T-helper 2 cell (primary cell): ENCODE measurements around the gene AFAP1.

Experiments
- DNase-seq, 5 experiments: peaks; one replicate each; pipeline versions ENCODE4 v3.0.0 to v3.0.0-alpha.2; 2012 to 2022

AFAP1 gene

DNA sequence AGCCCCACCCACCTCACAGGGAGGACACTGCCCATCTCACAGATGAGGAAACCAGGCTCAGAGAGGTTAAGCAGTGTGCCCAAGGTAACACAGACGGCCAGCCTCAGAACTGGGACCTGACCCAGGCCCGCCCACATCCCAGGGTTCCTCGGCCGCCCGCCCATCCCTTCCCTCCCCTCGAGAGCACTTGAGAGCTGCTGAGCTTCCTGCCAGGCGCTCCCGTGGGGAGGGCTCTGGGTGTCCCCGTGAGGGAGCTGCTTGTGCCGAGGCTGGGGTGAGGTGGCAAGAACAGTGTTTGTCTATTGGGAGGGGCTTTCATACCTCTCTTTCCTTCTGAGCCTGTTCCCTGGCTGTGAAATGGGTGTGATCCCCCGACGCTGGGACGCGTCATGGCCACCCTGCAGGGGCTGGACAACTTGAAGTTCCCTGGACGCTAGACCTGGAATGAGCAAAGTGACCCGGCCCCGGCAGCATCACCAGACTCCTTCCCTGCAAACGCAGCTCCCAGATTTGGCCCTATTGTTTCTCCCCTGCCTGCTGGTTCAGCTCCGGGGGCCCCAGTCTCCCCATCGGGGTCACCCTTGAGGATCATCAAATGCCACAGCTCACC is 204.9 kb downstream of the AFAP1 start:
- no peak for DNase-seq

- no peak for DNase-seq
Observed at GRCh38 chr4:7733801-7734650, 205.6 kb downstream of the AFAP1 start.

- DNase-seq: no peak
Observed at GRCh38 chr4:7733201-7733600, 206.5 kb downstream of the AFAP1 start.

DNA sequence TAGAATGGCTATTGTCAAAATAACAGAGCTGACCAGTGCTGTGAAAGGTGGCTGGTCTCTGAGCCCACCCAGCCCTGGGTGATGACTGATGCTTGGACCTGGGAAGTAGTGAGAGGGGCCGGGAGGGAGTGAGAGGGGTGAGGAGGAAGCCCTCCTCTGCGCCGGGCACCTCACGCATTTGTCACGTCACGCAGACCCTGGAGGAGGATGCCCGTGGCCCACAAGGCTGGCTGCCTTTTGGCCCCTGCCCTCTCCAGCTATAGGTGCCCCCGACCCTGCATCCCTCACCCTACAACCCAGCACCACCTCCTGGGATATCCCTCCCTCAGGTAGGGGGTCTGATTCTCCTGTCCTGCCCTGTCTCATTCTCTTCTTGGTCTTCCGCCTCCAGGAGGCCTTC is 207.4 kb downstream of the AFAP1 start:
- no peak for DNase-seq

DNA sequence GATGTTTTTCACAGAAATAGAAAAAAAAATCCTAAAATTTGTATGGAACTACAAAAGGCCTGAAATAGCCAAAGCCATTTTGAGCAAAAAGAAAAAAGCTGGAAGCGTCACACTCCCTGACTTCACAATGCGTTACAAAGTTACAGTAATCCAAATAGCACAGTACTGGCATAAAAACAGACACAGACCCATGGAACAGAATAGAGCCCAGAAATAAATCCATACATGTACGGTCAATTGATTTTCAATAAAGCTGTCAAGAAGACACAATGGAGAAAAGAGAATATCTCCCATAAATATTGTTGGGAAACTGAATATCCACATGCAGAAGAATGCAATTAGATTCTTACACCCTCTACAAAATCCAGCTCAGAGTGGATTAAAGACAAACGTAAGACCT is 208.2 kb downstream of the AFAP1 start:
- no peak for DNase-seq

- no peak for DNase-seq
Observed at GRCh38 chr4:7727749-7728148, 211.9 kb downstream of the AFAP1 start.

DNA sequence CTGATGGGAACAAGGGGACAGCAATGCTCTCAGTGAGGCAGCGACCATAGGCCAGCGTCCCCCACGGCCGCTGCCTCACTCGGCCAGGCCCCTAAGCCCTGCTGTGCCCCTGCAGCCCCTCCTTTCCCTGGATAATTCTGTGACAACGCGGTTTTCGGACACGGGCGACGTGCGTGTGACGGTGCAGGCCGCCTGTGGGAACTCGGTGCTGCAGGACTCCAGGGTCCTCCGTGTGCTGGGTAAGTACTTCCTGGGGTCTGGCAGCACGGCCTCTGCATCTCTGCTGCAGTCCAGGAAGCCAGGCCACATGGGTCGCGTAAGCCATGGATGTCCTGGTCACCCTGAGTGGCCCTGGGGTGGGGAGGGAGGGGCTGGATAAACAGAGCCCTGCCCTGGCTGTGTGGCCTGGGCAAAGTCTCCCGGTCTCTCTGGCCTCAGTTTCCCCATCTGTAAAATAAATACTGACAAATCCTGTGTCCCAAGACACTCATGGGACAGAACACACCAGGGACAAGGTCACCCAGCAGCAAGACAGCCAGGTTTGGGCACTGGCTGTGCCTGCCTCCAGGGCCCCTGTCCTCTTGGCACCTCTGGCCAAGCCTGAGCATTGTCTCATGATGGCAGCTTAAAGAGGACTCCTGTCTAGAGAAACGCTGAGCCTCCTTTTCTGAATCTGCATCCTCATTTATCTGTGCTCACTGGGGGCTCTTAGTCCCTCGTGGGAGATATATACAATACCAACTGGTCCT is 212.8 kb downstream of the AFAP1 start:
- no peak for DNase-seq

GRCh38 chr4:7725951-7726350 is 213.7 kb downstream of the AFAP1 start:
- DNase-seq: no peak

DNA sequence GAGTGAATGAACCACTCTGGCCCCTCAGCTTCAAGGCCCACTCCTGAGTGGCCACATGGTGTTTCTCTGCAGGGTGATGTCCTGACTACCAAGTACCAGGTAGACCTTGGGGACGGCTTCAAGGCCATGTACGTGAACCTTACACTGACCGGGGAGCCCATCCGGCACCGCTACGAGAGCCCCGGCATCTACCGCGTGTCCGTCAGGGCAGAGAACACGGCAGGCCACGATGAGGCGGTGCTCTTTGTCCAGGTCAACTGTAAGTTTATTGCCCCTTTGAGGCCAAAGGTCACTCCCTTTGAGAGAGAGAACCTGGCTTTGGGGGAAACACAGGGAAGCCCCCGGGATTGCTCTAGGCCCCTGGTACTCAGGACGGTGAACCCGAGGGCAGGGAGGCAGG is 216.0 kb downstream of the AFAP1 start:
- DNase-seq: no peak

- DNase-seq: no peak
Observed at GRCh38 chr4:7722766-7723387, 216.8 kb downstream of the AFAP1 start.

DNA sequence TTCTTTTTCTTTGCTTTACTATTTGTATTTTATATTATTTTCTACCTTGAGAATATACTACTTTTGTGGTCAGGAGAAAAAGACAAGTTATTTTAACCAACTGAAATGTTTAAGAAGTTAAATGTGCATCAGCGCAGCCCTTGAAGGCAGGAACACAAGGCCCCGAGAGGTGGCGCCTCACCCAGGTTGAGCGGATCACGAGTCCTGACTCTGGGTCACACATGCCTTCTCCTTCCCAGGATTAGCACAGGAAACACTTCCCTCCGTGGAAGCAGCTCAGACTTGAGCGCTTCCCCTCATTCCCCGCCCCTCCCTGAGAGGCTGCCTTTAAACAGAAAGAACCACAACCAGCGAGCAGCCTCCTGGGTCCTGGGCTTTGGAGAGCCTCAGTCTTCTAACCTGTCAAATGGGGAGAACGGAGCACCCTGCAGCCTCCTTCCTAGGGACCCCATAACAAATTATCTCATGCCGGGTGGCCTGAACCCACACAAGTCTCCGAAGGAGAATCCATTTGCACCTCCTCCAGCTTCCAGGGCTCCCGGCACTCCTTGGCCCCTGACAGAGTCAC is 217.6 kb downstream of the AFAP1 start:
- DNase-seq: no peak

DNA sequence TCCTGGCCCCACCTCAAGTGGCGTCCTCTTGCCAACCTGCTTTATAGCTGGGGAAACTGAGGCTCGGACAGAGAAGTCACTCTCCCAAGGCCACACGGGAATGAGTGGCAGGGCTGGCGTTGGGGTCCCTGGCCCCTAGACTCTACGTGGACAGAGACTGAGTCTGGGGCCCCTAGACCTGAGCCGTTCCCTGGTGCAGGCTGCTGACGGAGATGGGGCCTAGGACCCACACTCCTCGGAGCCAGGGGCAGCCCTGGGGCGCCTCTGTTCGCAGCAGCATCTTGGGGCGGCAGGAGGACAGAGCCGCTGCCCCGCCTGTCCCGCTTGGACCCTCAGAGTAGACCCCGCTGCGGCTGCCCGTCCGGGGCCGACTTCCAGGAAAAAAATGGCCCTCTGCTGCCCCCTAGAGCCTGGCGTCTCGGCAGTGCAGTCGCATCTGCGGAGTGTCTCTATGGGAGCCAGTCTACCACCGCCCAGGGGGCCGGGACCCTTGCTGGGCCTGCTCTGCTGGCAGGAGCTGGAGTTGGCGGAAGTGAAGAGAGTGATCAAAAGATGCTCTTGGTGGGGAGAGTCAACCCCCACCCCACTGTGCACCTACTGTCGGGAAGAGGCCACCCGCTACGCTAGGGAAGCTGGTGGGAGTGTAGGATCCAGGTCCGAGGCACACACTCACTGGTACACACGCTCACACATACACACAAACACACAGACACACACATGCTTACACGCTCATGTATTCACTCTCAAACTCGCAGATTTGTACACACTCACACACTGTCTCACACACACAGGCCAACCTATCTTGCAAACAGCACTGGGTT is 220.1 kb downstream of the AFAP1 start:
- peak; percentile 17 to 45 (median 30) for DNase-seq

DNA sequence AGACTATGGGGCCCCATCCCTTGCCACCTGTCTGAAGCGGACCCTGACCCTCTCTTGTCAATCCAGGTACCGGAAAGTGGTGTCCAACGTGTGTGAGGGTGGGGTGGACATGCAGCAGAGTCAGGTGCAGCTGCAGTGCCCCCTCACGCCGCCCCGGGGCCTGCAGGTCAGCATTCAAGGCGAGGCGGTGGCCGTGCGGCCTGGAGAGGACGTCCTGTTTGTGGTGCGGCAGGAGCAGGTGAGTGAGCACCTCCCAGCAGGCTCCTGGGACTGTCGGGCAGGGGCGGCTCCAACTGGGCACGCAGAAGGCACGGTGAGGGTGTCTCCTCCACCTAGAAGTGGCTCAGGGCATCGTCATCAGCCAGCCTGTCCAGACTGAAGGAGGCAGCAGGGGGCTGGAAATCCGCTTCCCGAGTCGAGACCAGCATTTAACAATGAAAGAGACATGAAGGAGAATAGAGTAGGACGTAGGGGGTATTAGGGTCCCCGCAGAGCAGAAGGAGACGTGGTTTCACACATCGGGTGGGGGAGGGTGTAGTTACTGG is 221.6 kb downstream of the AFAP1 start:
- no peak for DNase-seq

DNA sequence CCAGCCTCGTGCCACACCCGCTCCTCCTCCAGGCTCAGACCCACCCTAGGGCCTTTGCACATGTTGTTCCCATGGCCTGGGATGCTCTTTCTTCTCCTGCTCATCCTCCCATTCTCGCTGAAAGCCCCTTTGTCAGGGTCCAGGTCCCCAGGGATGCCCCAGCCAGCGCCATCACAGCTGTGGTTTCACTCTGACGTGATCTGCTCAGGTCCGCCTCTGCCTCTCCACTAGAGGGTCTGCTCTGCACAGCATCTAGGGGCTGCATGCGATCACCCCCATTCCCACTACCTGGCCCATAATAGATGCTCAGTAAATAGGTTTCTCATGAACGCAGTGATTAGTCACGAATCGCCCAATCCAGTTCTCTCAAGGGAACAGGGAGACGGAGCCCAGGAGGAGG is 222.5 kb downstream of the AFAP1 start:
- DNase-seq: no peak

DNA sequence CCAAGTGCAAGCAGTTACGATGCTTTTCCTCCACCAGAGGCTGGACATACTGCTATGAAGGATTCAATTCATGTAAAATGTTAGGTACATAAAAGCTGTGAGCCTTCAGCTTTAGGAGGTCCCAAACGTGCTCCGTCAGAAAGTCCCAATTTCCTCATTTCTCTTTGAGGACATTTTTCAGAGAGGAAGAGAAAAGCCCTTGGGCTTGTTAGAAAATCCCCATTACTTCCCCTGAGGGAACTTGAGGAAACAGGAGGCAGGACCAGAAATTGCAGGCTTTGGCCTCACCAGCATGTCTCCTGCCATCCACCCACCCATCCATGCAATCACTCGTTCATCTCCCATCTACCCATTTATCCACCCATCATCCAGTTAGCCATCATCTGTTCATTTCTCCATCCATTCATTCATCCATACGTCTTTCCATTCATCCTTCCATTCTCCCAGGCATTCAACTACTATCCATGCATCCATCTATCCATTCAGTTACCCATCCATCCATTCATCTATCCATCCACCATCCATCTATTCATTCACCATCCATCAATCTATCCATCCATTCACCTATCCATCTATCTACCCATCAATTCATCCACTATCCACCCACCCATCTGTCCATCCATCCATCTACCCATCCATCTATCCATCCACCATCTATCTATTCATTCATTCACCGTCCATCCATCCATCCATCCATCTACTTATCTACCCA is 223.5 kb downstream of the AFAP1 start:
- DNase-seq: no peak

- DNase-seq: no peak
Observed at GRCh38 chr4:7715271-7716009, 224.2 kb downstream of the AFAP1 start.

- no peak for DNase-seq
Observed at GRCh38 chr4:7714738-7715137, 224.9 kb downstream of the AFAP1 start.

- no peak for DNase-seq
Observed at GRCh38 chr4:7714176-7714575, 225.5 kb downstream of the AFAP1 start.

GRCh38 chr4:7713757-7714156 is 225.9 kb downstream of the AFAP1 start:
- no peak for DNase-seq

- DNase-seq: no peak
Observed at GRCh38 chr4:7712021-7712671, 227.5 kb downstream of the AFAP1 start.
